ENCODE measurements around the gene SALL4.
"Not testable (repeated sequence)": the region's sequence is repeated elsewhere in the genome, so short reads cannot be mapped to it uniquely, and the experiment has no call there.

Gene SALL4

GRCh38 chr20:51784299-51784698, 18.0 kb downstream of the SALL4 start:
- DNase-seq (ENCODE audit: low read depth in 1 of 2, low spot score in 1 of 2) = no peak
- Histone ChIP-seq H3K27ac (replicated peaks) (no peak overlapping the region), H3K27me3 (ENCODE audit: insufficient read depth, poor library complexity, severe bottlenecking) (no peaks in the 10 kb centered on the region), H3K4me3 (replicated peaks; ENCODE audit: insufficient read depth, low read length) (no peak overlapping the region)
- TF ChIP-seq GABPA (IDR thresholded peaks at IDR 0.05; ENCODE audit: low read depth) (no peak), POLR2AphosphoS5 (IDR thresholded peaks at IDR 0.05; ENCODE audit: low read depth) (no peak), REST (IDR thresholded peaks at IDR 0.05; ENCODE audit: insufficient replicate concordance, low read depth) (no peak), SPI1 (IDR thresholded peaks at IDR 0.05; ENCODE audit: borderline replicate concordance, low read depth) (no peak)
- TF ChIP-seq, protein P1, sequence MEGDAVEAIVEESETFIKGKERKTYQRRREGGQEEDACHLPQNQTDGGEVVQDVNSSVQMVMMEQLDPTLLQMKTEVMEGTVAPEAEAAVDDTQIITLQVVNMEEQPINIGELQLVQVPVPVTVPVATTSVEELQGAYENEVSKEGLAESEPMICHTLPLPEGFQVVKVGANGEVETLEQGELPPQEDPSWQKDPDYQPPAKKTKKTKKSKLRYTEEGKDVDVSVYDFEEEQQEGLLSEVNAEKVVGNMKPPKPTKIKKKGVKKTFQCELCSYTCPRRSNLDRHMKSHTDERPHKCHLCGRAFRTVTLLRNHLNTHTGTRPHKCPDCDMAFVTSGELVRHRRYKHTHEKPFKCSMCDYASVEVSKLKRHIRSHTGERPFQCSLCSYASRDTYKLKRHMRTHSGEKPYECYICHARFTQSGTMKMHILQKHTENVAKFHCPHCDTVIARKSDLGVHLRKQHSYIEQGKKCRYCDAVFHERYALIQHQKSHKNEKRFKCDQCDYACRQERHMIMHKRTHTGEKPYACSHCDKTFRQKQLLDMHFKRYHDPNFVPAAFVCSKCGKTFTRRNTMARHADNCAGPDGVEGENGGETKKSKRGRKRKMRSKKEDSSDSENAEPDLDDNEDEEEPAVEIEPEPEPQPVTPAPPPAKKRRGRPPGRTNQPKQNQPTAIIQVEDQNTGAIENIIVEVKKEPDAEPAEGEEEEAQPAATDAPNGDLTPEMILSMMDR (IDR thresholded peaks at IDR 0.05; ENCODE audit: insufficient read depth, low read length) = no peak

DNA sequence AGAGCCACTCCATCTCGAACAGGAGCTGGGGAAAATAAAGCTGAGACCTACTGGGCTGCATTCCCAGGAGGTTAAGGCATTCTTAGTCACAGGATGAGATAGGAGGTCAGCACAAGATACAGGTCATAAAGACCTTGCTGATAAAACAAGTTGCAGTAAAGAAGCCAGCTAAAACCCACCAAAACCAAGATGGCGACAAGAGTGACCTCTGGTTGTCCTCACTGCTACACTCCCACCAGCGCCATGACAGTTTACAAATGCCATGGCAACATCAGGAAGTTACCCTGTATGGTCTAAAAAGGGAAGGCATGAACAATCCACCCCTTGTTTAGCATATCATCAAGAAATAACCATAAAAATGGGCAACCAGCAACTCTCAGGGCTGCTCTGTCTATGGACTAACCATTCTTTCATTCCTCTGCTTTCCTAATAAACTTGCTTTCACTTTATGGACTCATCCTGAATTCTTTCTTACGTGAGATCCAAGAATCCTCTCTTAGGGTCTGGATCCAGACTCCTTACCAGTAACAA, 24.0 kb downstream of the SALL4 start:
- H3K27me3 ChIP-seq (ENCODE audit: insufficient read depth, poor library complexity, severe bottlenecking); H3K4me3 ChIP-seq (replicated peaks; ENCODE audit: insufficient read depth, low read length); DNase-seq (ENCODE audit: low read depth in 1 of 2, low spot score in 1 of 2); H3K27ac ChIP-seq (replicated peaks): not testable (repeated sequence)

DNA sequence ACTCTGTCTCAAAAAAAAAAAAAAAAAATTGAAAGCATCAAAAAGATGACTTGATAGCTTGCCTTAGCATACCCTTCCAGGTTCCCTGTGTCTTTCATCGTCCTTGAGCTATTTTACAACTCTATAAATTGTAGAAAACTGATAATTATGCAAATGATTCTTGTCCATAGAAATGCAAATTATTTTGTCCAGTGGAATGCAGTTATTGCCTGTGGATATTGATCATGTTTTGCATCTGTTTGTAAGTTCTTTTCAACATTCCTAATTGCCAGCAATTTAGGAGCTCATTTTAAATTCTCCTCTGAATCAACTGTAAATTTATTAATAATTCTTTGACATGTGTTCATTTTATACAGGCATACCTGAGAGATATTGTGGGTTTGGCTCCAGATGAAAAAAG, 27.1 kb downstream of the SALL4 start:
- Histone ChIP-seq H3K27ac (replicated peaks) (no peak overlapping the region), H3K4me3 (replicated peaks; ENCODE audit: insufficient read depth, low read length) (no peak overlapping the region), H3K27me3 (ENCODE audit: insufficient read depth, poor library complexity, severe bottlenecking) (no peaks in the 10 kb centered on the region)
- no peak for DNase-seq (ENCODE audit: low read depth in 1 of 2, low spot score in 1 of 2)
- TF ChIP-seq, protein P1 (IDR thresholded peaks at IDR 0.05; ENCODE audit: insufficient read depth, low read length) = no peak
- TF ChIP-seq GABPA (IDR thresholded peaks at IDR 0.05; ENCODE audit: low read depth) (no peak), SPI1 (IDR thresholded peaks at IDR 0.05; ENCODE audit: borderline replicate concordance, low read depth) (no peak), REST (IDR thresholded peaks at IDR 0.05; ENCODE audit: insufficient replicate concordance, low read depth) (no peak), POLR2AphosphoS5 (IDR thresholded peaks at IDR 0.05; ENCODE audit: low read depth) (no peak)

DNA sequence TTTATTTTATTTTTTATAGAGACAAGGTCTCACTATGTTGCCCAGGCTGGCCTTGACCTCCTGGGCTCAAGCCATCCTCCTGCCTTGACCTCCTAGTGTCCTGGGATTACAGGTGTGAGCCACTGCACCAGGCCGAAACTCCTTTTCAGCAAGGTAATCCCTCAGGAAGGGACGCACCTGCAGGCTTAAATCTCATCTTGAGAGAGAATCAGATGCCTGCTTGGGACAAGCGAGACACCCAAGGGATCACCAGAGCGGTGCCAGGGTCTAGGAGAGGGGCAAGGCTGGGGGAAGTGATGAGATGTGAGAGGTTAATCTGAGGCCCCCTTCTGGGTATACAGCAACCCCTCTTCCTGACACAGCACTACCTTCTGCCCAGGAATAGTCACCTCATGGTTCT, 30.1 kb downstream of the SALL4 start:
- H3K27me3 ChIP-seq (ENCODE audit: insufficient read depth, poor library complexity, severe bottlenecking) = peaks cover 22% of the 10 kb centered on the region
- TF ChIP-seq REST (IDR thresholded peaks at IDR 0.05; ENCODE audit: insufficient replicate concordance, low read depth) = no peak
- TF ChIP-seq, protein P1 (IDR thresholded peaks at IDR 0.05; ENCODE audit: insufficient read depth, low read length) = no peak
- TF ChIP-seq POLR2AphosphoS5 (IDR thresholded peaks at IDR 0.05; ENCODE audit: low read depth) = no peak
- no peak for TF ChIP-seq GABPA (IDR thresholded peaks at IDR 0.05; ENCODE audit: low read depth)
- TF ChIP-seq SPI1 (IDR thresholded peaks at IDR 0.05; ENCODE audit: borderline replicate concordance, low read depth) = no peak
- H3K4me3 ChIP-seq (replicated peaks; ENCODE audit: insufficient read depth, low read length) = no peak overlapping the region
- no peak overlapping the region for H3K27ac ChIP-seq (replicated peaks)
- no peak for DNase-seq (ENCODE audit: low read depth in 1 of 2, low spot score in 1 of 2)

Measured in HL-60 (cell line).